Neuron (in vitro differentiated cells): Measurements from ENCODE around the gene KLHDC10.
"Not testable (repeated sequence)": the region's sequence is repeated elsewhere in the genome, so short reads cannot be mapped to it uniquely, and the experiment has no call there.

Experiments used
- H2AFZ ChIP-seq: one replicate; pipeline ENCODE4 v1.6.1; 2013; ENCODE audit warnings: low read depth, mild to moderate bottlenecking, inconsistent platforms, low read length, moderate library complexity
- H3K27me3 ChIP-seq: one replicate; pipeline ENCODE4 v1.6.1; 2013; ENCODE audit warnings: low read length; ENCODE audit not compliant: insufficient read depth
- H3K36me3 ChIP-seq: one replicate; pipeline ENCODE4 v1.6.1; 2013; ENCODE audit warnings: low read length; ENCODE audit not compliant: insufficient read depth
- H3K4me1 ChIP-seq: one replicate; pipeline ENCODE4 v1.6.1; 2013; ENCODE audit warnings: low read length; ENCODE audit not compliant: insufficient read depth
- H3K4me3 ChIP-seq: 2 replicates; pipeline ENCODE4 v1.5.1; 2013; ENCODE audit warnings: mild to moderate bottlenecking, low read length, moderate library complexity
- H3K9me3 ChIP-seq: one replicate; pipeline ENCODE4 v1.6.1; 2013; ENCODE audit warnings: low read length

The KLHDC10 gene, protein sequence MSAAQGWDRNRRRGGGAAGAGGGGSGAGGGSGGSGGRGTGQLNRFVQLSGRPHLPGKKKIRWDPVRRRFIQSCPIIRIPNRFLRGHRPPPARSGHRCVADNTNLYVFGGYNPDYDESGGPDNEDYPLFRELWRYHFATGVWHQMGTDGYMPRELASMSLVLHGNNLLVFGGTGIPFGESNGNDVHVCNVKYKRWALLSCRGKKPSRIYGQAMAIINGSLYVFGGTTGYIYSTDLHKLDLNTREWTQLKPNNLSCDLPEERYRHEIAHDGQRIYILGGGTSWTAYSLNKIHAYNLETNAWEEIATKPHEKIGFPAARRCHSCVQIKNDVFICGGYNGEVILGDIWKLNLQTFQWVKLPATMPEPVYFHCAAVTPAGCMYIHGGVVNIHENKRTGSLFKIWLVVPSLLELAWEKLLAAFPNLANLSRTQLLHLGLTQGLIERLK

DNA sequence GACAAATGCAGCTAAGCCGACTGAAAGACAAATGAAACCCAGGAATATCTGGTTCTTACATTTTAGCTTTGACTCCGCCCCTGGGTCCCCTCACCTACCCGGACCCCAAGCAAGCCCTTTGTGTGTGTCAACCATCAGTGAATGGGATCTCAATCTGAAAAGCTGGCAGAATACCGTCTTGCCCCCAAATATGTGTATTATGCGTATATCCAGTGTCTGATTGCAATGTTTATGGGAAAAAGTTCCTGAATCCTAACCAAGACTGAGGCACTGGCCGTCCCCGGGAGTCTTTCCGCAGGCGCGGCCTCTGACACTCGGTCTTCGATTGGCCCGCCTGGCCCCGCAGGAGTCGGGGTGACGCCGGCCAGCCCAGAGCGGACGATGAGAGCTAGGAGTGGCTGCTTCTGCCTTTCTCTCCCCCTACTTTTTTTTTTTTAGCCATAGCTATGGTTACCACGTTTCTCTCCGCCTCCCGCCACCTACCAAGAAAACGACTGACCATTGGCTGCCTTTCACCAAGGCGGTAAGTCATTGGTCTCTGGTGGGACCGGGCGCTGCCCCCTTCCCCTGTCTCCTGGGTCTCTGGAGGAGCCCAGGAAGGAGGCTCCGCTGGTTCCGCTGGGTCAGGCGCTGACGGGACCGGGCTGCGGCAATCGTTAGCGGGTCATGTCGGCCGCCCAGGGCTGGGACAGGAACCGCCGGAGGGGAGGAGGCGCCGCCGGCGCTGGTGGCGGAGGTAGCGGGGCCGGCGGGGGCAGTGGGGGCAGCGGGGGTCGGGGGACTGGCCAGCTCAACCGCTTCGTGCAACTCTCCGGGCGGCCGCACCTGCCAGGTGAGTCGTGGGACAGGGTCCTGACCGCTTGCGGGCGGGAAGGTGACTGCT lies at the start of gene KLHDC10:
TSS of gene KLHDC10 (plus strand) at position 557 of the 883 bp plus-strand sequence. CDS start at position 667, 110 bp downstream.
- H3K4me1 ChIP-seq: peaks cover 15% of the 10 kb centered on the region
- H3K36me3 ChIP-seq: peaks cover 2% of the 10 kb centered on the region
- H3K4me3 ChIP-seq: peak within 1 kb of the TSS; percentile 55
- H3K27me3 ChIP-seq: no peaks in the 10 kb centered on the region
- no peaks in the 10 kb centered on the region for H3K9me3 ChIP-seq
- H2AFZ ChIP-seq: peak within 1 kb of the TSS; percentile 90

DNA sequence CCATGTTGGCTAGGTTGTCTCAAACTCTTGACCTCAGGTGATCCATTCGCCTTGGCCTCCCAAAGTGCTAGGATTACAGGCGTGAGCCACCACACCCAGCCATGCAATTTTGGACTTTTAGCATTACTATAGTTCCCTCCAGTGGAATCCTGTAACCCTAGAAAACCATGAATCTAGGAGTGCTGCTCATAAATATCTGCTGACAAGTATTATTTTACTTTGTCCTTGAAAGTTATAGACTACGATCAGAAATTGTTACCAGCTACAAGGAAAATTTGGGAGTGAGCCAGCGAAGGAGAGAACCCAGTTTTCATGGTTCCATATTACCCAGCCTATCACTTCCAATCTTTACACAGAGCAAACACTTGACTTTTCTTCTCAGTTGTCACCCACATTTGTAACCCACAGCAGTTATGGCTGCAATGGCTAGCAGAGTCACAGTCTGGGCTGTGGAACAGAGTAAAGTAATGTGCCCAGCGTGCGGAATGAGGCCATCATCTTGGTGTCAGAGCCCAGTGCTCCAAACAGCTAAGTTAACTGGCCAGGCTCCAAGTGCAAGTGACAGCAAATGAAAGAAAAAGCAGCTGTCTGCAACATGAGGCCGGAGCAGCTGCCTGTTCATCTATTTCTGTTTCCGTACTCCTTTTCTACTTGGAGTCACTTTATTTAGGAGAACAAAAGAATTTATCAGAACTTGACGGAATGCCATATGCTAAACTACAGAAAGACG lies 49.1 kb upstream of the KLHDC10 start:
- H3K36me3 ChIP-seq: peaks cover 72% of the 10 kb centered on the region

DNA sequence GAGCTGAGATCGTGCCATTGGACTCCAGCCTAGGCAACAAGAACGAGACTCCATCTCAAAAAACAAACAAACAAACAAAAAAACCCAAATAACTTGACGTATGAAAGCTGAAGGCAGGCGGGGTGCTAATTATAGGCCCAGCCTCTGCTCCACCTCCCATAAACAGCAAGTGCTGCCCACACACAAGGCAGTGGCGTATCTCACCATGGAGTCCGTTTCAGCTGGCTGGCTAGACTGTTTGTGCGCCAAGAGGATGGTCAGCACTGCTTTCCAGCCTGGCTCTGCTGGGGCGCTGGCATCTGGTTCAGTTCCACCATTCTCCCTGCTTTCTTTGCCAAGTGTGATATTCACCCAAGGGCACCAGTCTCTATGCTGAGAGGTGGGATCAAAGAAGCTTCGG lies 48.2 kb upstream of the KLHDC10 start:
- Histone ChIP-seq H3K4me3 (no peak overlapping the region), H3K36me3 (peaks cover 77% of the 10 kb centered on the region), H3K9me3 (no peaks in the 10 kb centered on the region), H3K4me1 (no peaks in the 10 kb centered on the region), H3K27me3 (no peaks in the 10 kb centered on the region), H2AFZ (no peak overlapping the region)

More for the DNA sequence above, 49.1 kb upstream of the KLHDC10 start:
- Histone ChIP-seq H2AFZ (no peak overlapping the region), H3K9me3 (no peaks in the 10 kb centered on the region), H3K4me3 (no peak overlapping the region), H3K4me1 (no peaks in the 10 kb centered on the region), H3K27me3 (no peaks in the 10 kb centered on the region)

DNA sequence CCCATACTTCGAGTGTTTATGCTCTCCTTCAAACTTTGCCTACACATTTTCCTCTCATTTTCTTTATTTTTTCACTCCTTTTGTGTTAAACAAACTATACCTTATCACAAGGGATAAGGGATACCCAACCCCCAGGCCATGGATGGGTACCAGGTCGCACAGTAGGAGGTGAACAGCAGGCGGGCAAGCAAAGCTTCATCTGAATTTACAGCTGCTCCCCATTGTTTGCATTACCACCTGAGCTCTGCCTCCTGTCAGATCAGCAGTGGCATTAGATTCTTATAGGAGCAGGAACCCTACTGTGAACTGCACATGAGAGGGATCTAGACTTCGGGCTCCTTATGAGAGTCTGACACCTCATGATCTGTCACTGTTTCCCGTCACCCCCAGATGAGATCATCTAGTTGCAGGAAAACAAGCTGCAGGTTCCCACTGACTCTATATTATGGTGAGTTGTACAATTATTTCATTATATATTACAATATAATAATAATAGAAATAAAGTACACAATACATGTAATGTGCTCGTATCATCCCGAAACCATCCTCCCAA lies 47.6 kb upstream of the KLHDC10 start:
- Histone ChIP-seq H3K36me3 (peaks cover 77% of the 10 kb centered on the region), H3K4me1 (no peaks in the 10 kb centered on the region), H3K27me3 (no peaks in the 10 kb centered on the region), H3K4me3 (no peak overlapping the region), H2AFZ (no peak overlapping the region), H3K9me3 (no peaks in the 10 kb centered on the region)

DNA sequence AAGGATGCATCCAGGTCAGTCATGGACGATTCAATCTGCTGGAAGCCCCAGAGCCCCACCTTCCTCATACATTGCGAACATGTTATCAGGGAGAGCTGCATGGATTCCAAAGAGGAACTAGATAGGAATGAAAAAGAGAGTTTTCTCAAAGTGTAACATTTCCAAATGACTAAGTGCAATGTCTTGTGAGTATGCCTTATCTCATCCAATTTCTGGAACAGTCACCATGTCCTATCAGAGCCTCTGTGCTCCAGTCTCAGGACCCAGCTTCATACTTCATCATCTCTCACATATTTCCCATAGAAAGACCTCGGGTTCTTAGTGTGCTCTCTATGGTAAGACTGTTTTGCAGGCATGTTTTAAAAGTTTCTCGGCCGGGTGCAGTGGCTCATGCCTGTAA lies 45.9 kb upstream of the KLHDC10 start:
- H3K27me3 ChIP-seq: no peaks in the 10 kb centered on the region
- H3K9me3 ChIP-seq: no peaks in the 10 kb centered on the region
- no peak overlapping the region for H2AFZ ChIP-seq
- H3K4me1 ChIP-seq: no peaks in the 10 kb centered on the region
- no peak overlapping the region for H3K4me3 ChIP-seq
- H3K36me3 ChIP-seq: peaks cover 76% of the 10 kb centered on the region

DNA sequence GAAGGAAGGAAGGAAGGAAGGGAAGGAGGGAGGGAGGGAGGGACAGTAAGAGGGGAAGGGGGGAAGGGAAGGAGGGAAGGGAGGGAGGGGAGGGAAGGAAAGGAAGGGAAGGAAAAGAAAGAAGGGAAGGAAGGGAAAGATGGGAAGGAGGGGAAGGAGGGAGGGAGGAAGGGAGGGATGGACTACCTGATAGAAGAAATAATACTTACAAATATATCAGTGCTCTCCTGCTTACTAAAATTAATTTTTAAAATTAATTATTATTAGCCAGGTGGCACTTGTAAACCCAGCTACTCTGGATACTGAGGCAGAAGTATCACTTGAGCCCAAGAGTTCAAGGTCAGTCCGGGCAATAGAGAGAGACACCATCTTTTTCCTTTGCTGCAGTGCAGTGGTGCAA lies 37.6 kb upstream of the KLHDC10 start:
- Histone ChIP-seq H3K9me3 (no peaks in the 10 kb centered on the region), H2AFZ (no peak overlapping the region), H3K36me3 (peaks cover 65% of the 10 kb centered on the region), H3K4me1 (no peaks in the 10 kb centered on the region), H3K4me3 (no peak overlapping the region), H3K27me3 (no peaks in the 10 kb centered on the region)

DNA sequence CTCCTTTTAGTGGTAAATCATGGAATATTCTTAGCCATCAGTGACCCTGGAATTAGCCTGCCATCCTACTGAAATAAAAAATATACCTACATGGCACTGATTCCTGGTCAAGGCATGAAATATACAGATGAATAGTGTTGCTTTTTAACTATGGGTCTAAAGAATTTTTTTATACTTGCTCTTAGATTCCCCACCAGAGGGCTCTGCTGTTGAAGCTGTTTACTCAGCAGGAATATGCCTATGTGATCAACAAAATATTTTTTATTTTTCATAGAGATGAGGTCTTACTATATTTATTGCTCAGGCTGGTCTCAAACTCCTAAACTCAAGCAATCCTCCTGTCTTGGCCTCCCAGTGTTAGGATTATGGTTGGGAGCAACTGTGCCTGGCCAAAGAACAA lies 32.6 kb upstream of the KLHDC10 start:
- Histone ChIP-seq H3K4me1 (no peaks in the 10 kb centered on the region), H2AFZ (no peak overlapping the region), H3K9me3 (no peaks in the 10 kb centered on the region), H3K4me3 (no peak overlapping the region), H3K27me3 (no peaks in the 10 kb centered on the region), H3K36me3 (peaks cover 71% of the 10 kb centered on the region)

DNA sequence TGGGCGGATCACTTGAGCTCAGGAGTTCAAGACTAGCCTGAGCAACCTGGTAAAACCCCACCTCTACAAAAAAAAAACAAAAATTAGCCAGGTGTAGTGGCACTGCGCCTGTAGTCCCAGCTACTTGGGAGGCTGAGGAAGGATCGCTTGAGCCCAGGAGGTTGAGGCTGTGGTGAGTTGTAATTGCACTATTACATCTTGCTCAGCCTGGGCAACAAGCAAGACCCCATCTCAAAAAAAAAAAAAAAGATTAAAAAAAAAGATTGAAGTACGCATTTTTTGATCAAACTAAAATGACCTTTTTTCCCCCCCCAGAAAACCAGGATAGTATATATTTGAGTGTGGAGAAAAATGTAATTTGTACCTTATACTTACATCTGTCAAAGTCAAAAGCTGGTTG lies 29.8 kb upstream of the KLHDC10 start:
- Histone ChIP-seq H3K36me3 (peaks cover 74% of the 10 kb centered on the region), H3K4me3 (no peak overlapping the region), H3K27me3 (no peaks in the 10 kb centered on the region), H3K4me1 (no peaks in the 10 kb centered on the region), H3K9me3 (no peaks in the 10 kb centered on the region), H2AFZ (no peak overlapping the region)

DNA sequence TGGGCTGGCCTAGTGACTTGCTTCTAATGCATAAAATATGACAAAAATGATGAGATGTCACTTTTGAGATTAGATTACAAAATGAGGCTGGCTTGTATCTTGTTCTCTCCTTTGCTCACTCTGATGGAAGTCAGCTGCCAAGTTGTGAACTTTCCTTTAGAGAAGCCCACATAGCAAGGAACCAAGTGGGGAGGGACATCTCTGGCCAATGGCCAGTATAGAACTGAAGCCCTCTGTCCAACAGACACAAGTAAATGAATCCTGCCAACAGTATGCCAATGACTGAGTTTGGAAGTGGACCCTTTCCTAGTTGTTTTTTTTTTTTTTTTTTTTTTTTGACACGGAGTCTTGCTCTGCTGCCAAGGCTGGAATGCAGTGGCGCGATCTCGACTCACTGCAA lies 22.5 kb upstream of the KLHDC10 start:
- H3K9me3 ChIP-seq: no peaks in the 10 kb centered on the region
- H3K36me3 ChIP-seq: peaks cover 23% of the 10 kb centered on the region
- no peak overlapping the region for H3K4me3 ChIP-seq
- H3K4me1 ChIP-seq: peaks cover 4% of the 10 kb centered on the region
- H3K27me3 ChIP-seq: no peaks in the 10 kb centered on the region
- no peak overlapping the region for H2AFZ ChIP-seq

DNA sequence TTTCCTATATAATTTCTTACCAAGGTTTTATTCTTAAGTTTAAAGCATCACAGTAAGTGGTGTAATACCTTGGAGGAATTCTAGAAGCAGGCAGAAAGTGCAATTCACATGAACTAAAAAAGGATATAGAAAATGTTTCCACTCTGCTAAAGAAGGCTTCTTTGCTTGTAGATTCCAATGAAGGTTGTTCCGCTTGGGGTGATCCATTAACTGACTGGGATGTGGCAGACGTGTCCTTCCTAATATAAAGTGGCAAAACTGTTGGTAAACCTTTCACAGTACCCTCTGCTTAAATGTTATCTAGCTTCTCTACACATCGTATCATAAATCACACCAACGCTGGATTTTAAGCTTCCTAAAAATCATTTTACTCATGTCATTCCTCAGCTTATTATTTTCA lies 21.4 kb upstream of the KLHDC10 start:
- Histone ChIP-seq H2AFZ (no peak overlapping the region), H3K9me3 (no peaks in the 10 kb centered on the region), H3K4me3 (no peak overlapping the region), H3K36me3 (peaks cover 18% of the 10 kb centered on the region), H3K4me1 (peaks cover 4% of the 10 kb centered on the region), H3K27me3 (no peaks in the 10 kb centered on the region)

DNA sequence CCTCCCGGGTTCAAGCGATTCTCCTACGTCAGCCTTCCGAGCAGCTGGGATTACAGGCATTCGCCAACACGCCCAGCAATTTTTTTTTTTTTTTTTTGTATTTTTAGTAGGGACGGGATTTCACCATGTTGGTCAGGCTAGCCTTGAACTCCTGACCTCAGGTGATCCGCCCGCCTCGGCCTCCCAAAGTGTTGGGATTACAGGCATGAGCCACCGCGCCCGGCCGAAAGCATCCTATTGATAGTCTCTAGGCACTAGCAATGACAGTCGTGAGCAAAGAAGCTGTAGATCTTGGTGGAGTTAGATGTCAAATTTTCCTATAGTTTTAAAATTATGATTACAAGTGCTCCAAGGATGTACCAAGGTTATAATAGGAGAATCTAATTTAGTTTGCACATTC lies 18.1 kb upstream of the KLHDC10 start:
- H3K36me3 ChIP-seq, H3K4me1 ChIP-seq: not testable (repeated sequence)

DNA sequence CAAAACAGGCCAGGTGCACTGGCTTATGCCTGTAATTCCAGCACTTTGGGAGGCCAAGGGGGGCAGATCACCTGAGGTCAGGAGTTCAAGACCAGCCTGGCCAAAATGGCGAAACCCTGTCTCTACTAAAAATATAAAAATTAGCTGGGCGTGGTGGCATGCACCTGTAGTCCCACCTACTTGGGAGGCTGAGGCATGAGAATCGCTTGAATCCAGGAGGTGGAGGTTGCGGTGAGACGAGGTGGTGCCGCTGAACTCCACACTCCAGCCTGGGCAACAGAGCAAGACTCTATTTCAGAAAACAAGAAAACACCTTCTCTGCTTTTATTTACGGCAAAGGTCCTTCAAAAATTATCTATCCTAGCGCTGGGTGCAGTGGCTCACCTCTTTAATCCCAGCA lies 15.1 kb upstream of the KLHDC10 start:
- H3K4me1 ChIP-seq, H3K36me3 ChIP-seq, H3K27me3 ChIP-seq, H3K4me3 ChIP-seq, H3K9me3 ChIP-seq, H2AFZ ChIP-seq: not testable (repeated sequence)

More for the DNA sequence above, 18.1 kb upstream of the KLHDC10 start:
- not testable (repeated sequence) for H3K27me3 ChIP-seq, H2AFZ ChIP-seq, H3K9me3 ChIP-seq, H3K4me3 ChIP-seq
